Eye (tissue), 1 donor: ENCODE data around the gene PPP1R1B.

ENCODE experiments used
- DNase-seq: peaks from one replicate; pipeline ENCODE4 v3.0.0-alpha.2; 2015

PPP1R1B gene

GRCh38 chr17:39670746-39671145 lies 44.0 kb downstream of the PPP1R1B start:
- DNase-seq = no peak

GRCh38 chr17:39671651-39672521 lies 45.1 kb downstream of the PPP1R1B start:
- DNase-seq = peak; percentile 66

- no peak for DNase-seq
Observed at GRCh38 chr17:39672522-39673334, 46.0 kb downstream of the PPP1R1B start.

- no peak for DNase-seq
Observed at GRCh38 chr17:39673335-39674081, 46.8 kb downstream of the PPP1R1B start.

- DNase-seq = no peak
Observed at GRCh38 chr17:39674179-39674578, 47.4 kb downstream of the PPP1R1B start.

- DNase-seq = no peak
Observed at GRCh38 chr17:39674702-39675389, 48.1 kb downstream of the PPP1R1B start.

GRCh38 chr17:39675390-39676082 lies 48.8 kb downstream of the PPP1R1B start:
- DNase-seq = no peak

- no peak for DNase-seq
Observed at GRCh38 chr17:39676198-39676819, 49.6 kb downstream of the PPP1R1B start.

- DNase-seq = no peak
Observed at GRCh38 chr17:39677072-39677471, 50.3 kb downstream of the PPP1R1B start.

- peak; percentile 55 for DNase-seq
Observed at GRCh38 chr17:39677542-39678339, 51.0 kb downstream of the PPP1R1B start.

GRCh38 chr17:39678340-39679116 lies 51.8 kb downstream of the PPP1R1B start:
- no peak for DNase-seq

GRCh38 chr17:39679521-39680192 lies 52.9 kb downstream of the PPP1R1B start:
- DNase-seq = no peak

- no peak for DNase-seq
Observed at GRCh38 chr17:39683295-39683939, 56.7 kb downstream of the PPP1R1B start.

GRCh38 chr17:39684369-39685192 lies 57.8 kb downstream of the PPP1R1B start:
- no peak for DNase-seq
